ENCODE measurements around the gene CFAP97D2.
"Not testable (repeated sequence)": the region's sequence is repeated elsewhere in the genome, so short reads cannot be mapped to it uniquely, and the experiment has no call there.

Gene CFAP97D2

GRCh38 chr13:114133126-114133525, 45.9 kb upstream of the CFAP97D2 start:
- DNase-seq; H3K23ac ChIP-seq (ENCODE audit: low read length in 2 of 2); H2BK12ac ChIP-seq (ENCODE audit: low read length in 2 of 2); H3K79me1 ChIP-seq (replicated peaks; ENCODE audit: low read length, poor library complexity, severe bottlenecking); H2BK120ac ChIP-seq (ENCODE audit: low read depth, low read length); H3K4ac ChIP-seq (ENCODE audit: low read depth in 1 of 2, low read length in 2 of 2); H3K9me3 ChIP-seq (ENCODE audit: control insufficient read depth, low read length); H3K14ac ChIP-seq (ENCODE audit: low read length in 2 of 2); H3K9ac ChIP-seq (ENCODE audit: low read length); H3K36me3 ChIP-seq (ENCODE audit: control insufficient read depth in 1 of 2, insufficient read depth in 2 of 2, low read depth in 1 of 2, low read length in 2 of 2); H2BK5ac ChIP-seq (ENCODE audit: low read depth, low read length, poor library complexity, severe bottlenecking); H2AK5ac ChIP-seq (ENCODE audit: low read length, severe bottlenecking); H3K27ac ChIP-seq (ENCODE audit: low read length, poor library complexity, severe bottlenecking); H2AFZ ChIP-seq (ENCODE audit: low read depth, low read length); H2BK15ac ChIP-seq (ENCODE audit: low read depth, poor library complexity, severe bottlenecking); H3K27me3 ChIP-seq (ENCODE audit: control insufficient read depth in 1 of 2, insufficient read depth in 1 of 2, low read length in 2 of 2); H4K8ac ChIP-seq (ENCODE audit: low read length); H4K91ac ChIP-seq (ENCODE audit: low read length); H3K18ac ChIP-seq (ENCODE audit: low read depth in 1 of 2, low read length in 2 of 2); H3K4me2 ChIP-seq (ENCODE audit: low read length, poor library complexity, severe bottlenecking); H3K4me3 ChIP-seq (ENCODE audit: insufficient read depth in 1 of 2, low read depth in 1 of 2, low read length in 2 of 2): not testable (repeated sequence)
- no CpG with 5 or more reads among the region's 9 CpGs for WGBS
- H3K4me1 ChIP-seq (ENCODE audit: control insufficient read depth, insufficient read depth, low read depth, low read length), result peaks cover 30% of the 10 kb centered on the region

GRCh38 chr13:114133552-114133951, 45.5 kb upstream of the CFAP97D2 start:
- H2BK12ac ChIP-seq (ENCODE audit: low read length in 2 of 2); H3K14ac ChIP-seq (ENCODE audit: low read length in 2 of 2); H3K18ac ChIP-seq (ENCODE audit: low read depth in 1 of 2, low read length in 2 of 2); H2AK5ac ChIP-seq (ENCODE audit: low read length, severe bottlenecking); H3K27ac ChIP-seq (ENCODE audit: low read length, poor library complexity, severe bottlenecking); H2BK120ac ChIP-seq (ENCODE audit: low read depth, low read length); H4K8ac ChIP-seq (ENCODE audit: low read length); H3K4me3 ChIP-seq (ENCODE audit: insufficient read depth in 1 of 2, low read depth in 1 of 2, low read length in 2 of 2); H2BK15ac ChIP-seq (ENCODE audit: low read depth, poor library complexity, severe bottlenecking); H3K4ac ChIP-seq (ENCODE audit: low read depth in 1 of 2, low read length in 2 of 2); H3K9me3 ChIP-seq (ENCODE audit: control insufficient read depth, low read length); H4K91ac ChIP-seq (ENCODE audit: low read length); H3K79me1 ChIP-seq (replicated peaks; ENCODE audit: low read length, poor library complexity, severe bottlenecking); H2BK5ac ChIP-seq (ENCODE audit: low read depth, low read length, poor library complexity, severe bottlenecking); H3K27me3 ChIP-seq (ENCODE audit: control insufficient read depth in 1 of 2, insufficient read depth in 1 of 2, low read length in 2 of 2); H3K23ac ChIP-seq (ENCODE audit: low read length in 2 of 2); H3K4me2 ChIP-seq (ENCODE audit: low read length, poor library complexity, severe bottlenecking); H3K9ac ChIP-seq (ENCODE audit: low read length); H2AFZ ChIP-seq (ENCODE audit: low read depth, low read length); H3K36me3 ChIP-seq (ENCODE audit: control insufficient read depth in 1 of 2, insufficient read depth in 2 of 2, low read depth in 1 of 2, low read length in 2 of 2); DNase-seq: not testable (repeated sequence)
- H3K4me1 ChIP-seq (ENCODE audit: control insufficient read depth, insufficient read depth, low read depth, low read length), result peaks cover 26% of the 10 kb centered on the region
- WGBS, result no CpG with 5 or more reads among the region's 7 CpGs

- H4K8ac ChIP-seq (ENCODE audit: low read length), result no peak overlapping the region
- H3K4me1 ChIP-seq (ENCODE audit: control insufficient read depth, insufficient read depth, low read depth, low read length), result peaks cover 24% of the 10 kb centered on the region
- peak overlapping the region in 1 of 2 experiments; percentile 29 for H3K4ac ChIP-seq (ENCODE audit: low read depth in 1 of 2, low read length in 2 of 2)
- no peaks in the 10 kb centered on the region for H3K27me3 ChIP-seq (ENCODE audit: control insufficient read depth in 1 of 2, insufficient read depth in 1 of 2, low read length in 2 of 2)
- no peaks in the 10 kb centered on the region for H3K36me3 ChIP-seq (ENCODE audit: control insufficient read depth in 1 of 2, insufficient read depth in 2 of 2, low read depth in 1 of 2, low read length in 2 of 2)
- H3K18ac ChIP-seq (ENCODE audit: low read depth in 1 of 2, low read length in 2 of 2), result peak overlapping the region in 1 of 2 experiments; percentile 0
- H4K91ac ChIP-seq (ENCODE audit: low read length), result no peak overlapping the region
- H3K9ac ChIP-seq (ENCODE audit: low read length), result no peak overlapping the region
- H3K4me3 ChIP-seq (ENCODE audit: insufficient read depth in 1 of 2, low read depth in 1 of 2, low read length in 2 of 2), result no peak overlapping the region
- H3K23ac ChIP-seq (ENCODE audit: low read length in 2 of 2), result peak overlapping the region in 1 of 2 experiments; percentile 19
- H2BK120ac ChIP-seq (ENCODE audit: low read depth, low read length), result no peak overlapping the region
- peak overlapping the region; percentile 57 for H3K27ac ChIP-seq (ENCODE audit: low read length, poor library complexity, severe bottlenecking)
- no peaks in the 10 kb centered on the region for H3K9me3 ChIP-seq (ENCODE audit: control insufficient read depth, low read length)
- no peaks in the 10 kb centered on the region for H3K79me1 ChIP-seq (replicated peaks; ENCODE audit: low read length, poor library complexity, severe bottlenecking)
- H3K4me2 ChIP-seq (ENCODE audit: low read length, poor library complexity, severe bottlenecking), result no peak overlapping the region
- 55% methylated on average over 21 of the region's 21 CpGs for WGBS
- H2BK5ac ChIP-seq (ENCODE audit: low read depth, low read length, poor library complexity, severe bottlenecking), result no peak overlapping the region
- no peak for DNase-seq
- H3K14ac ChIP-seq (ENCODE audit: low read length in 2 of 2), result no peak overlapping the region
- no peak overlapping the region for H2AFZ ChIP-seq (ENCODE audit: low read depth, low read length)
- H2BK15ac ChIP-seq (ENCODE audit: low read depth, poor library complexity, severe bottlenecking), result no peak overlapping the region
- peak overlapping the region; percentile 60 for H2AK5ac ChIP-seq (ENCODE audit: low read length, severe bottlenecking)
- H2BK12ac ChIP-seq (ENCODE audit: low read length in 2 of 2), result no peak overlapping the region
Measured at GRCh38 chr13:114134111-114134943, 44.7 kb upstream of the CFAP97D2 start.

- Histone ChIP-seq H3K23ac (ENCODE audit: low read length in 2 of 2) (no peak overlapping the region), H3K9ac (ENCODE audit: low read length) (no peak overlapping the region), H2BK15ac (ENCODE audit: low read depth, poor library complexity, severe bottlenecking) (no peak overlapping the region), H2BK5ac (ENCODE audit: low read depth, low read length, poor library complexity, severe bottlenecking) (no peak overlapping the region), H2AK5ac (ENCODE audit: low read length, severe bottlenecking) (peak overlapping the region; percentile 60), H3K4me1 (ENCODE audit: control insufficient read depth, insufficient read depth, low read depth, low read length) (peaks cover 18% of the 10 kb centered on the region), H3K14ac (ENCODE audit: low read length in 2 of 2) (no peak overlapping the region), H3K36me3 (ENCODE audit: control insufficient read depth in 1 of 2, insufficient read depth in 2 of 2, low read depth in 1 of 2, low read length in 2 of 2) (no peaks in the 10 kb centered on the region), H3K27ac (ENCODE audit: low read length, poor library complexity, severe bottlenecking) (no peak overlapping the region), H3K27me3 (ENCODE audit: control insufficient read depth in 1 of 2, insufficient read depth in 1 of 2, low read length in 2 of 2) (no peaks in the 10 kb centered on the region), H4K91ac (ENCODE audit: low read length) (no peak overlapping the region), H3K4me2 (ENCODE audit: low read length, poor library complexity, severe bottlenecking) (no peak overlapping the region), H2AFZ (ENCODE audit: low read depth, low read length) (no peak overlapping the region), H2BK120ac (ENCODE audit: low read depth, low read length) (no peak overlapping the region), H3K18ac (ENCODE audit: low read depth in 1 of 2, low read length in 2 of 2) (no peak overlapping the region), H4K8ac (ENCODE audit: low read length) (no peak overlapping the region), H3K4ac (ENCODE audit: low read depth in 1 of 2, low read length in 2 of 2) (no peak overlapping the region), H3K9me3 (ENCODE audit: control insufficient read depth, low read length) (no peaks in the 10 kb centered on the region), H3K79me1 (replicated peaks; ENCODE audit: low read length, poor library complexity, severe bottlenecking) (no peaks in the 10 kb centered on the region), H3K4me3 (ENCODE audit: insufficient read depth in 1 of 2, low read depth in 1 of 2, low read length in 2 of 2) (no peak overlapping the region), H2BK12ac (ENCODE audit: low read length in 2 of 2) (no peak overlapping the region)
- no peak for DNase-seq
- 84% methylated on average over 12 of the region's 12 CpGs for WGBS
Measured at GRCh38 chr13:114134944-114135610, 44.0 kb upstream of the CFAP97D2 start.
